HG02840 (cell line): ENCODE data around the gene SUPT20HL1.
"Not testable (repeated sequence)": the region's sequence is repeated elsewhere in the genome, so short reads cannot be mapped to it uniquely, and the experiment has no call there.

Source experiments
- ATAC-seq: cut with Tn5 transposase; IDR thresholded peaks from one replicate; pipeline ENCODE4 v1.9.1; 2021; ENCODE audit warnings: mild to moderate bottlenecking, moderate library complexity, moderate number of reproducible peaks; ENCODE audit not compliant: unreplicated experiment, low FRiP score

SUPT20HL1 gene

DNA sequence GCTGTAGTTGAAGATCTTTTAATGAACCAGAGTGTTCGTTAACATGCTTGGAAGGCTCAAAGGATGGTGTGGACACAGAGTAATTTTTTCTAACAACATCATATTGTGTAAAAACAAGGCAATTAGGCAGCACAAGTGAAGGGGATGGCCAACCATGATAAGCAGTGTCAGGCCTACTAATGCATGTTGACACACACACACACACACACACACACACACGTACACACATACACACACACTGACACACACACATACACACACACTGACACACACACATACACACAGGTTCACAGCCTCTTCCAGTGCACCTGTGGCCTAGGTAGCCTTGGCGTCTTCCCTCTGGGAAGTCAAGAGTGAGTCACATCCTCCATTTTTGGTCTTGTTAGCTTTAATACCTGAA is at the start of gene SUPT20HL1:
TSS of gene SUPT20HL1 (plus strand) at position 368 of the 400 bp plus-strand sequence. CDS start 2,122 bp downstream, outside the sequence.
- ATAC-seq: no peak

DNA sequence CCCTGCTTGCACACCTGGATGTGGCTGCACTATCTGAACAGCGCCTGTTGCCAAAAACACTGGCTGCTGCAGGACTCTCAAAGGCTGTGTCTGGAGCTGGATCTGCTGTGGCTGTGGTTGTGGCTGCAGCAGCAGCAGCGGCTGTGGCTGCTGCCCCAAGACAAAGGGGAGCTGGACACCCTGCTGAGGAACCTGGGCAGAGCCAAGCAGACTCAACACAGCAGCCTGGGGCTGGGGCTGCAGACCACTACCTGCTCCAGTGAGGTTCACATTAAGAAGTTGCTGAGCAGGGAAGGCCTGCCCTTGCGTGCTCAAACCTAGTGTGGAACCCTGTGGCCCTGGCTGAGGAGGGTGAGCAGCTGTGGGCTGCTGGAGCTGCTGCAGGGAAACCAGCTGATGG is 49.5 kb upstream of the SUPT20HL1 start:
- ATAC-seq: not testable (repeated sequence)

DNA sequence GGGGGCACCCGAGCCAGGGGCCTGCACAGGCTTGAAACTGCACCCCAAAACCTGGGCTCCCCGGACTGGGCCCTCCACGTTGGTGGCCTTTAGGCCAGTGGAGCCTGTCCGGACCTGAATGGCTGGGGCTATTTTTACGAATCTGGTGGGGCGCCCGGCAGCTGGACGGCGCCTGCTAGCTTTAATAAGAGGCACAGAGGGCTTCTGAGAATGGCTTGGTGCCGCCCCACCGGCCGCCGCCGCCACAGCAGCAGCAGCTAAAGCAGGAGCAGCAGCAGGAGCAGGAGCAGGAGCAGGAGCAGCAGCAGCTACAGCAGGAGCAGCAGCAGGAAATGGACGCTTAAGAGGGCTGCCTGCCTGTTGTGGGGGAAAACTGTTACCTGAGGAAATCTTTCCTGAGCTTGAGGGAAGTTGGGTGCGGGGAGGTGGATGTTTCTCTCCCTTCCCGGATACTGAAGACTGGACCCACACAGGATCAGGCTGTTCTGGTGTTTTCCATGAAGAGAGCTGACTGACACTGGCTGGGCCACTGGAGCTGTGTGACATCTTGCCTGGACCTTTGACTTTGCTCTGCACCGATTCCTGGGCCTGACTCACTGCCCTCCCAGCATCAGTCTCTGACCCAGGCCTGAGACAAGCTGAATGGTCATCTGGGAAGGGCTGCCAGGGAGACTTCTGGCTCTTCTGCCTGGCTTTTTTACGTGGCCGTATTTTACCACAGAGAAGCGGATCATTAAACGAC is 48.8 kb upstream of the SUPT20HL1 start:
- not testable (repeated sequence) for ATAC-seq

DNA sequence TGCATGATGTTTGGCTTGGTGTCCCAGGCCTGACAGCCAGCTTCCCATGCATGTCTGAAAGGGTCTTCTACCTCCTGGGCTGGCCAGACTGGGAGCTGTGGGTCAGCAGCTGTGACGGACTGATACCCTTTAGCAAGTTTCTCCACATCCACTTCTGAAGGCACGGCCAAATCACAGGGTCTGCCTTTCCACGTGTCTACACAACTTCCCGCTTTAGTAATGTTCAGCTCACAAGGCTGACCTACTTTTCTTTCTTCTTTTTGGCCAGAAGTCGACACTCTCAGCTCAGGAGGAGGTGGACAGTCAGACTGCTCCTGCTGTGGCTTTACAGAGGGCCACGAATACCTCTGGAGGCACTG is 48.2 kb upstream of the SUPT20HL1 start:
- not testable (repeated sequence) for ATAC-seq

DNA sequence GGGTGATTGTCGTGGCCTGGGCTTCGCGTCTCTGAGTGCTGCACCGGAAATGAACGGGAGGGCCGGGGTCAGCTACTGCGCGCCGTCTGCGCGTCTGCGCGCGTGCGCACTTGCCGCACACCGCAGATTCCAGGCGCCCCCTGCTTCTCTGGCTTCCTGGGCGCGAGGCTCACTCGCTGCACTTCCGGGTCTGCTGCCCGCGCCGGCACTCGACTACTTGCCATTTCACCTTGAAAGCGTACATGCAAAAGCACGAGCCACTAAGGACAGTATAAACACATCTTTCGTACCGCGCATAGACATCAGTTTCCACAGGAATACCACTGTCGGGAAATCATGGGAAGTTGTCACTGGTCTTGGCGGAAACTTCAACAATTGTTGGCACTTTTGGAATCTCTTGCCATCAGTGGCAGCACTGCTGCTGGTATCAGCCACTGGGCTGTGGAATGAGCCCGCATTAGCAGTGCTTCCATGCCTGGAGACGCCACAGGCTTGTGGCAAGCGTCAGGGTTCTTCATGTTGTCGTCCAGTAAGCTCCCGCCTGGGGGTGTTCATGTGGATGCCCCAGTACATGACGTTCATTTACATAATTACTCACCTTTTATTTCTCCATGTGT is 46.3 kb upstream of the SUPT20HL1 start, which contains the start of gene SUPT20HL2:
TSS of gene SUPT20HL2 (minus strand) at position 51 of the 617 bp plus-strand sequence. CDS start 754 bp downstream, outside the sequence.
- ATAC-seq: no peak

DNA sequence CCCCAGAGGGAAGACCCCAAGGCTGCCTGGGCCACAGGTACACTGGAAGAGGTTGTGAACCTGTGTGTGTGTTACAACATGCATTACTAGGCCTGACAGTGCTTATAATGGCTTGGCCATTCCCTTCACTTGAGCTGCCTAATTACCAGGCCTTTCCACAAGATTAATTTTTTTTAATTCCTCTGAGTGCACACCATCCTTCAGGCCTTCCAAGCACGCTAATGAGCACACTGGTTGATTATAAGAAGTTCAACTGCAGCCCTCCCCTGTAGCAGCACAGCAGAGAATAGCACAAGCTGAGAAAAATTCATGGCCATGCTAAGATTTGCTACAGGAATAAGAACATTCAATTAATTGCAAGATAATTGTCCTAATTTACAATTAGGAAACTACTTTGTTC is 44.3 kb upstream of the SUPT20HL1 start:
- ATAC-seq: no peak

DNA sequence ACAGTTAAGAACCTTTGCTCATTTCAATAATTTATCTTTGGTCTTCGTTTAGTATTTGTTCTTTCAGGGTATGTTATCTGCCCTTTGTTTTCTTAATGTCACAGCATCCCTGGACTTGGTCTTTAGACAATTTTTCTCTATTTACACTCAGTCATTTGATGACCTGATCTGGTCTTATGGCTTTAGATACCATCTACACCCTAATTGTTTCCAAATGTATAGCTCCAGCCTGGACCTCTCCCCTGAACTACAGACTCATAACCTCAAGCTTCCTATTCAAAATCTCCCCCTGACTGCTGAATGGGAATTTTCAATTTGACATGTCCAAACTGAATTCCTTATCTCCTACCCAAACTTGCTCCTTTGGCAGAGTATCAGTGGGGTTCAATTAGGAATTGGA is 42.9 kb upstream of the SUPT20HL1 start:
- no peak for ATAC-seq

DNA sequence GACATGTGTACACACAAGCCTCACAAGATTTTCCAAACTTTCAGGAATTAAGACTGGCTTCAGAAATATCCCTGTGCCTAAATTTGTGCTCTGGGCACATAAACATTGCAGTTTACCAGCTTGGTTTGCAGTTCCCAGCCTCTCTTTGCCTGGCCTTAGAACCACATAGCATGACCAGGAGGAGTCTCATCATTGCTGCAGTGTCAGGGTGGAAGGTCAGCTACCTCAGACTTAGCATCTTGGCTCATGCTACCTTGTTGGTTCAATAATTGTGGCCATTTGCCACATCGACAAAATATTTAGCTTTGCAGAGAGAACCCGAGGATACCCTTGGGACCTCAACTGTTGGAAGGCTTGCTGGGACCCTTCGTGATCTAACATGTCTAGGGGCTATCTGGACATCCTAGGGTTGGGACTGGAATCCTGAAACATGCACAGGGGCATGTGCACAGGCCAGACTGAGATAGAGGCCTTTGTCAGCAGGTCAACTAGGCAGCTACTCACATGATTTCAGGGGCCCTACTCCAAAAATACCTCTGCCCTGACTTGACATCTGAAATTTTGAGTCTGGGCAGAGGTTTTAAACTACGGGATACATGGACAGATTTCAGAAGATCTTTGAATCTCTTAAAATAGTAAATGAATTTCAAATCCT is 38.6 kb upstream of the SUPT20HL1 start:
- ATAC-seq: no peak

DNA sequence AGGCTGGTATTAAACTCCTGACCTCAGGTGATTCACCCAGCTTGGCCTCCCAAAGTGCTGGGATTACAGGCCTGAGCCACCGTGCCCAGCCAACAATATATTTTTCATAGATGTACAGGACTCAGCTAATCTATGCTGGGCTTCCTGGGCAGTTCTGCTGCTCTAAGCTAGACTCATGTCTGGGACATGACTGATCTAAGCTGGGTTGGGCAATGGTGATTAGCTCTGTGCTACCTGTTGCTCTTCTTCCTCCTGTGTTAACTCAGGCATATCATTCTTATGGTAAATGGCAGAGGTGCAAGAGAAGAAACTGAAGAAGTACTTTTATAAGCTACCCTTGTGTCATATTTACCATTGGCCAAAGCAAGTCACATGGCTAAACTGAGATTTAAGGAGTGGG is 35.2 kb upstream of the SUPT20HL1 start:
- ATAC-seq: no peak

DNA sequence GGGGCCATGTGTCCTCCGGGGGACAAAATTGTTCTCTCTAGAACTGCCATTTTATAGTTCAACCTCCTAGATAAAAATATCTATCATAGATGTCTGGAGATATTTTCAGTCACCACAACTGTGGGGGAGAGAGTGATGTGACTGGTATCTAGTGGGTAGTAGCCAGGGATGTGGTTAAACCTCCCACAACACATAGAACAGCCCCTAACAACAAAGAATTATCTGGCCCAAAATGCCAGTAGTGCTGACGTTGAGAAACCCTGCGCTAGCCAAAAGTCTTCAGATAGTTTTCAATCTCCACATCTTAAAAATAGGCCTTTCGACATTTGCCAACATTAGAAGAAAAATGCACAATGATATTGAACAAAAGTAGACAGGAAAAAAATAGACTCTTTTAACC is 27.6 kb upstream of the SUPT20HL1 start:
- no peak for ATAC-seq

DNA sequence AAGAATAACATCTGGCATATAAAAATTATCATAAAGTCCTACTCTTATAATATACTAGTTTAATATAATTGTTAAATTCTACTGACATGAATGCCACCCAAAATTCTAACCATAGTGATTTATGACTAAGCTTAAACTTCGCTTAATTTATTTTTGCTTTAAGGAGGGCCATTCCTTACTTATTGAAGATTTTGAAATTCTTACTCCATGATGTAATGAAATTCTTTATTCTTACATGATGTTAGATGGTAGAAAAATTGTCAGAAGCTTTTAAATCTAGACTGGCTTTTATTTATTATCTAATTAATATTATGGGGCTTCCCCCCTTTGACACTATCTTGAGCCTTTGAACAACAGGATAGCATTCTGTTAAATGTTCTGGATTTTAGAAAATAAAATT is 27.1 kb upstream of the SUPT20HL1 start:
- no peak for ATAC-seq

DNA sequence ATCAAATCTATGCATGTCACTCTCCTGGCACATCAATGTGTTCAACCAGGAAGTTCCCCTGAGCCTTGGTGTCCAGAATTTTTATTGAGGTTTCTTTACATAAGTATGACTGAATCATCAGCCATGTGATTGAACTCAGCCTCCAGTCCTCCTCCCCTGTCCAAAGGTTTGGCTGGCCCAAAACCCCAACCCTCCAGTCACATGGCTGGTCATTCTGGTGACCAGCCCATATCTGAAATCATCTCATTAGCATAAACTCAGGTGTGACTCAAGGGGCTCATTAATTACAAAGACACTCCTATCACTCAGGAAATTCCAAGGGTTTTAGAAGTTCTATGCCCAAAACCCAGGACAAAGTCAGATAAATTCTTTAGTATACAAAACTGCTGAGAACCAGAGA is 26.0 kb upstream of the SUPT20HL1 start:
- ATAC-seq: no peak

DNA sequence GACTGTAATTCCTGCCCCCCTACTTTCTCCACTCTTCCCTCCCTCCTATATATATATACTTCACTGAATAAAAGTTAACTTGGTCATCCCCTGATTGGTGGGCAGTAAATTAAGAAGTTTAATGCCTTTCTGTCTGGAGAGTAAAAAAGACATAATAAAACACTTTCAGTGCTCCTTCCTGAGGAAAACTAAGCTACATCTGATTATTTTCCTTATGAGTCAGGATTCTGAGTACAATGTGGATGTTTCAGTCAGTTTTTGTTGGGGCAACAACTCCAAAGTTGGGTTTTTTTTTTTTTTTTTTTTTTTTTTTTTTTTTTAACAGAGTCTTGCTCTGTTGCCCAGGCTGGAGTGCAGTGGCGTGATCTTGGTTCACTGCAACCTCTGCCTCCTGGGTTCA is 24.6 kb upstream of the SUPT20HL1 start:
- no peak for ATAC-seq

DNA sequence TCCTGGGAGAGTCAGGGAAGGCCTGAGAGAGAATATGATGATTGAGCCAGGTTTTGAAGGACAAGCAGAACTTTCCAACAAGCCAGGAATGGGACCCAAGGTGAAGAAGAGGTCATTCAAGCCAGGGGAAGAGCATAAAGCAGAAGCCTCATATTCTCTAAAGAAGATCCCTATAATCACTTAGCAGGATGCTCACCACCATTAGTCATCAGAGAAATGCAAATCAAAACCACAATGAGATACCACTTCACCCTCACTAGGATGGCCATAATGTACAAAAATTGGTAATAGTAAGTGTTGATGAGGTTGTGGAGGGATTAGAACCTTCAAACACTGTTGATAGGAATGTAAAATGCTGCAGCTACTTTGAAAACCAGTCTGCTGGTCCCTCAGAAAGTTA is 20.5 kb upstream of the SUPT20HL1 start:
- no peak for ATAC-seq

DNA sequence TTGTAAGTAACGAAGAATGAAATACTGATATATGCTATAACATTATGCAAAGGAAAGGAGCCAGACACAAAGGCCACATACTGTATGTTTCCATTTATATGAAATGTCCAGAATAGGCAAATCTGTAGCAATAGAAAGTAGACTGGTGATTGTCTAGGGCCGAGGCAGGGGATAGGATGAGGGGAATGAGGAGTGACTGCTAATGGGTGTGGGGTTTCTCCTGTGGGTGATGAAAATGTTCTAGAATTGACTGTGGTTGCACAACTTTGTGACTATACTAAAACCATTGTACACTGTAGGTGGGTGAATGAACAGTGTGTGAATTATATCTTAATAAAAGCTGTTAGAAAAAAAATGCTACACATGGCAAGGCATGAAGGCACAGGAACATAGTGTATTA is 19.9 kb upstream of the SUPT20HL1 start:
- no peak for ATAC-seq

DNA sequence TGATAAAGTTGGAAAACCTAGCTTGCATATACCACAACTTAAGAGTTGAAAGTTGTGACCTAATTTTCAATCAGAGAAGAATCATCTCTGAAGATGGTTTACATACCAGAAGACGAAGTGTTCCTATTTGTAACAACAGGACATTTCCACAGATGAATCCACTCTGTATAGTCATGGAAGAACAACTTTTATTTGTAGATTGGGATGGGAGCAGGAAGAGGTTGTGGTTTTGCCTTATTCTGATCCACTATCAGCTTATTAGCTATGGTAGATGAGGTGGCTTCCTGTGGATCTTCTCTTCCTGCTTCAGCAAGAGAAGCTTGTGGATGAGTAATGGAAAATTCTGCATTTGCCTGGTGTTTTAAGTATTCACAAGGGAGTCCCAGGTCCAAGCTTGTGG is 18.6 kb upstream of the SUPT20HL1 start:
- no peak for ATAC-seq

DNA sequence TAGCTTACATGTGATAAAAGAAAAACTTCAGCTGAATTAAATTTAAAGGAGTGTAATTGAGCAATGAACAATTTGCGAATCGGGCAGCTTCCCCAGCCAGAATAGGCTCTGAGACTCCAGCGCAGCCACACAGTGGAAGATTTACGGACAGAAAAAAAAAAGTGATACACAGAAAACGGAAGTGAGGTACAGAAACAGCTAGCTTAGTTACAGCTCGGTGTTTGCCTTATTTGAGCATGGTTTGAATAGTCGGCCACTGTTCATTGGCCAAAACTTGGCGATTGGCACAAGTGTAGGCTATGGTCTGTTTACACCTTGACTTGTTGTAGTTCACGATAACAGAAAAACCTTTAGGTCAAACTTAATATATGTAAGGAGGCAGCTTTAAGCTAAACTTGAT is 16.7 kb upstream of the SUPT20HL1 start:
- ATAC-seq: no peak

DNA sequence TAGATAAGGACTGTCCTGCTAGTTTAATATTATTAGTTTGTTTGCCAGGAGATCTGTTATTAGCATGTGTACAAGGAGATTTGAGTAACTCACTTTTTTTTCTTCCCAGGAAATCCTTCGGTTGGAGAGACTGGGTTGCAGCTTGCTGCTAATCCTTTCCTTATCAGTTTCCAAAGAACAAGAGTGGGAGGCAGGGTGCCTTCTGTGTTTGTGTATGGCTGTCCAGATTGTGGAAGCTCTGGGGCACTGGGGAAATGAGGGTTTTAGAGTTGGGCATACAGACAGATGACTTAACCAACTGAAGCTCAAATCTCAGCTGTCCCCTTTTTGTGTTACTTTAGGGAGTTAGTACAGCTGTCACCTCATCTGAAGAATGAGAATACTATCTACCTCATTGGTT is 12.6 kb upstream of the SUPT20HL1 start:
- no peak for ATAC-seq

DNA sequence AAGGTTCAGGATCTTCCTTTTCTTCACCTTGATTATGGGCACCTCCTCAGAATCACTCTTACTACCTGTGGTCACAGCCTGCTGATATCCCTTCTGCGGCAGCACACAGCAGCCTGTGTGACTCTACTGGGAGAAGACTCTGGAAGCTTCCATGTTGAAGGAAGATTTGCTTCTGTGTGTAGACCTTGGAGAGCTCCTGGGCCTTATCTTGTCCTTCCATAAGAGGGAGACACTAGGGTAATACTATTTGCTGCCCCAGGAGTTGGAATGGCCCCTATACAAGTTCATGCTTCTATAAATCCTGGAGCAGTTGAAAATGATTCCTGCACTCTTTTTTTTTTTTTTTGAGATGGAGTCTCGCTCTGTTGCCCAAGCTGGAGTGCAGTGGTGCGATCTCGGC is 10.2 kb upstream of the SUPT20HL1 start:
- ATAC-seq: no peak

DNA sequence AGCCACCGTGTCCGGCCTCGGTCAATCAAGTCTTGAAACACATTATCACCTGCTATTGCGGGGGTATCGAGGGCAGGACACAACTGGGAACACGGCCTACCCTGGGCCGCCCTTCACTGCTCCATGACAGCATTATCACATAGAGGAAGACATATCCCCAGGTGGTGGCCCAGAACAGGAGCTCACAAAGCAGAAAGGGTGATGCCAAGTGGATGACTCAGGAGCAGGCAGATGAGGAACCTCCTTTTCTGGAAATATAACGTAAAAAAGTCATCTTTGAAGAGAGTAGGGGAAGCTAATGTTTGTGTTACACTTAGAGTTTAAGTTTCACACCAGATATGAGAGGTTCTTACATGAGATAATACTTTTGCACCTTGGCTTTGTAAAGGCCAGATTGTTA is 5.3 kb upstream of the SUPT20HL1 start:
- no peak for ATAC-seq

DNA sequence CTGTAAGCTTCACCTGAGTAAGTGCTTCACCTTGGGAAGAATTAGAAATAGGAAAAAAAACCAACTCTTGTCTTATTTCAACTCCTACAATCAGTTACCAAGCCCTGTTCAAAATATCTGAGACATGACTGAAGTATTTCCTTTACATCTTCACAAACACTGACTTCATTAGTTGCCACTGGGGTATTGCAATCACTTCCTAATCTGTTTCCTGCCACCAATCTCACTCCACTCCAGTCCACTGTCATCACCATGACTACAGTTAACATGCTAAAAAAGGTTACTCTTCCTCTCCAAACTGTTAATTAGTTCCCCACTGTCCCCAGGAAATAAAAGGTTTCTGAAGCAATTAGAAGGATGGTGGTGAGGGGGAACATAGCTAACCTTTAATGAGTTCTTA is 3.3 kb upstream of the SUPT20HL1 start:
- no peak for ATAC-seq
